Myocyte (in vitro differentiated cells): ENCODE measurements around the gene THAP4. TPM values are rescaled to one million over a fixed set of nuclear protein-coding genes. Genes with fewer than 3 reads are reported as not detected.
A peak's percentile ranks its signal among the peaks of the same experiment; 100 is the strongest.

Source experiments
- DNase-seq: peaks from one replicate; pipeline ENCODE4 v3.0.0-alpha.2; 2012; ENCODE audit warnings: low read depth
- total RNA-seq: library from RNA; depleted of rRNA; stranded (reverse); fragments of >200 nt; gene quantifications from 2 replicates; pipeline ENCODE4 v1.2.3, GENCODE V29; 2014

The THAP4 gene
- total RNA-seq, 1 donor from 2014 or later = 54.7 TPM

DNA sequence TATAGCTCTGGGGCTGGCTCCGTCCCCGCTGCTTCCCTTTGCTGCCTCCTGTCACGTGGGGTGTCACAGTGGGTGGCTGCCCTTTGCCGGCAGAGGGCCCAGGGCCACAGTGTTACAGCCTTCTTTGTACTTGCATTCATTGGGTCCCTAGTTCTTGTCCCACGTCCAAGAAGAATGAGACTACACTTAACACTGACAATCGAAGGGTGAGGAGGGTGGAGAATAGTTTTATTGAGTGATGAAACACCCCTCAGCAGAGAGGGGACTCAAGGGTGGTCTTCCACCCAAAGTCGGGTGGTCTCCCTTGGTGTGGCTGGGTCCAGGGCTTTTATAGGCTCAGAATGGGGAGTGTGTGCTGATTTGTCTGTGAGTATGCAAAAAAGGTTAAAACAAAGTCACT lies 2.4 kb upstream of the THAP4 start:
- DNase-seq = no peak

GRCh38 chr2:241638940-241639339 lies 2.0 kb upstream of the THAP4 start:
- no peak for DNase-seq

- peak; percentile 11 for DNase-seq
Measured at GRCh38 chr2:241637795-241638660, 1.1 kb upstream of the THAP4 start.

- DNase-seq = peak; percentile 46
Measured at GRCh38 chr2:241636182-241637017, 558 bp downstream of the THAP4 start.

GRCh38 chr2:241635756-241636155 lies 1.2 kb downstream of the THAP4 start:
- no peak for DNase-seq

DNA sequence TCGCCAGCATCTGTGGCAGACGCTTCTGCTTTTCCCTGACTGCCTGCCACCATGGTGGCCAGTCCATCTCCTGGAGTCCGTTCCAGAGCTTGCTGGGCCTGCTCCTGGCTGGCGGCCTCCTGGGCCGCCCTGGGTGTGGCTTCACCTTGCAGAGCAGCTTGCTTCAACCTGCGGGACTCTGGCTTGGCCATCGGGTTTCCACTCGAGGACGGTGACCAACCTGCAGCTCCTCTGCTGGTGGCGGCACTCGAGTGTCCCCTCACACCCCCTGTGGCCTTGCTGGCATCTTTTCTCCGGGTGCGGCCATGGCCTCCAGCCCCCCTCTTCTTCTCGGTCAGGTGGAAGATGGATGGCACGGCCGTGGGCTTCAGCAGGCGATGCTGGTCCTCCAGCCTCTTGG lies 3.4 kb downstream of the THAP4 start:
- no peak for DNase-seq

DNA sequence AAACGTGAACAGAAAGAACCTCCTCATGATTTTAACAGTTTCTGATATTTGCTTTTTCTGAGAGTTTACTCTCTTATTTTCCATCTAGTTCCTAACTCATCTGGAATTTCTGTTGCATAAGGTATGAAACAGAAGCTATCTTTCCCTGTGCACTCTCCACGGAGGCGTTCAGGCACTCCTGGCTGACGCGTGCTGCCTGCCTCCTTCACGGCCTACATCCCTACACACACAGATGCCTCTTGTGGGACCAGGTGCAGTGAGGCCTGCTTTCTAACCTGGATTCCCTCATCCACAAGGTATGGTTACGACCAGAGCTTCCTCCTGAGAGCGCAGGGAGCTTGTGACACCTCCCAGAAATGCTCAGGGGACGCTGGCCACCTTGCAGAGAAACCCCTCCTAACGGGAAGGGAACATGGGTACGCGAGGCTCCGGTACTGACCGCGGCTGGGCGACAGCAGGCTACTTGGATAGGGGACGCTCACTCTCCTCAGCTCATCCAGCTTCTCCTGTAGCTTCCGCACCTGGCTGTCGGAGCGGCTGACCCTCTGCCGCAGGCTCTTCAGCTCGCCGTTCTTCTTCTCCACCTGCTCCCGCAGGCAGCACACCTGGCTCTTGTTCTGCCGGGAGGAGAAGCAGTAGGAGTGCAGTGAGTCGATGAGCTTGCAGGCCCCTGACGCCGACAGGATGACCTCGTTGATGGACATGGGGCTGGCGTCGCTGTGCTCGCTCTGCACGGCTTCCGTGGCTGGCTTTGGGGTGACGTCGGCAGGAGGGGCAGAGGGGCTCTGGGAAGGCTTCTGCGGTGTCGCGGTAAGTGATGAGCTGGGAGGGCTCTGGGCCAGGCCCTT lies 4.3 kb downstream of the THAP4 start:
- DNase-seq = no peak

DNA sequence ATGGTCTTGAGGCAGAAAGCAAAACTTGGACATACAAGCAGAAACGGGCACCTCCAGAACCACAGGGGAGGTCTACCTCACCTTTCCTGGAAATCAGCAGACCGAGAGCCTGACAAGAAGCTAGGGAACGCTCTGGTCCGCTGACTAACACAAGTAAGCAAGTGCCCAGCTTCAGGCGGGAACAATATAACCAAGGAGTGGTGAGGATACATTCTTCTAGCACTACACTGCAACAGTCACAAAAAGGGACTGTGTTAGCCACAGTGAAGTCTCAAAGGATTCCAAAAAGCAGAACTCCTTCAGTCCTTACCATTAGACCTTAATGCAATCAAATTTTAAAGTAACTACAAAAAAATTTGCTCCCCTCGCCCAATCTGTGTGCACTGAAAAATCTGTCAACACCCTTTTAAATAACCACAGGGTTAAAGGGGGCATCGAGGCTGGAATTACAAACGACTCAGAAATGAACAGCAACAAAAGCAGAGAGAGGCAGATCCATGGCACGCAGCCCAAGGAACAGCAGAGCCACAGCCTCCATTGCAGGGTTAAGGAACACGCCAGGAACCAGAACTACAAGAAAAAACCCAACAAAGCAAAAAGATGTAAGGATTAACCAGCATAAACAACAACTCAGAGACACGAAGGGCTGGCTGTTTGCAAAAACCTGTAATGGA lies 7.1 kb downstream of the THAP4 start:
- DNase-seq = peak; percentile 33

DNA sequence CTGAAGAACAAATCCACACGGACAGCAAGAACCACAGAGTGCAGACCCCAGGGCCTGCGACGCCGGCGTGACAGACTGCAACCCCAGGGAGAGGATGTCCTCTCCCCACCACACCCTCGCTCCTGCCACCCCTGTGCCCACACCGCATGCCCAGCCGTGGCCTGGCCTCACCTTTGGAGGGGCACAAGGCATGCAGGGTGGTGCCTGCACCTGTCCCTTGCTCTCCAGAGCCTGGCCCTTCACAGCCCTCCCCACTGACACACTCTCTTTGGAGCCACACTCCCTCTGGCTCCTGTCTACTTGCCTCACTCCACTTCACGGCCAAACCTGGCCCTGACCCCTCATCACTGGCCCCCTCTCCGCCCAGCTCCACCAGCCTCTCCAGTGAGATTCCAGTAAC lies 9.3 kb downstream of the THAP4 start:
- peak; percentile 31 for DNase-seq

DNA sequence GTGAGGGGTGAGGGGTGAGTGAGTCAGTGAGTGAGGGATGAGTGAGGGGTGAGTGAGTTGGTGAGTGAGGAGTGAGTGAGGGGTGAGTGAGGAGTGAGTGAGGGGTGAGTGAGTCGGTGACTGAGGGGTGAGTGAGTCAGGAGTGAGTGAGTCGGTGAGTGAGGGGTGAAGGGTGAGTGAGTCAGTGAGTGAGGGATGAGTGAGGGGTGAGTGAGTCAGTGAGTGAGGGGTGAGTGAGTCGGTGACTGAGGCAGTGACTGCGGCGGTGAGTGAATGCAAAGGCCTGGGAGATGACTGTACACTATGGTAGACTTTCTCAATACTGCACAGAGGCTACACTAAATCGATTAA lies 16.6 kb downstream of the THAP4 start:
- DNase-seq = no peak

DNA sequence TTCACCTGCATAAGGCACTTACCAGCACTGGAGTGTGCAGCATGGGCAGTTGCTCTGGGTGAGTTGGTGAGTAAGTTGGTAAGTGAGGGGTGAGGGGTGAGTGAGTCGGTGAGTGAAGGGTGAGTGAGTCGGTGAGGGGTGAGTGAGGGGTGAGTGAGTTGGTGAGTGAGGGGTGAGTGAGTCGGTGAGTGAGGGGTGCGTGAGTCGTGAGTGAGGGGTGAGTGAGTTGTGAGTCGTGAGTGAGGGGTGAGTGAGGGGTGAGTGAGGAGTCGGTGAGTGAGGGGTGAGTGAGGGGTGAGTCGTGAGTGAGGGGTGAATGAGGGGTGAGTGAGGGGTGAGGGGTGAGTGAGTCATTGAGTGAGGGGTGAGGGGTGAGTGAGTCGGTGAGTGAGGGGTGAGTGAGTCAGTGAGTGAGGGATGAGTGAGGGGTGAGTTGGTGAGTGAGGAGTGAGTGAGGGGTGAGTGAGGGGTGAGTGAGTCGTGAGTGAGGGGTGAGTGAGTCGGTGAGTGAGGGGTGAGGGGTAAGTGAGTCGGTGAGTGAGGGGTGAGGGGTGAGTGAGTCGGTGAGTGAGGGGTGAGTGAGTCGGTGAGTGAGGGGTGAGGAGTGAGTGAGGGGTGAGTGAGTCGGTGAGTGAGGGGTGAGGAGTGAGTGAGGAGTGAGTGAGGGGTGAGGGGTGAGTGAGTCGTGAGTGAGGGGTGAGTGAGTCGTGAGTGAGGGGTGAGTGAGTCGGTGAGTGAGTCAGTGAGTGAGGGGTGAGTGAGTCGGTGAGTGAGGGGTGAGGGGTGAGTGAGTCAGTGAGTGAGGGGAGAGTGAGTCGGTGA lies 17.1 kb downstream of the THAP4 start:
- no peak for DNase-seq

GRCh38 chr2:241618829-241619228 lies 18.1 kb downstream of the THAP4 start:
- no peak for DNase-seq

DNA sequence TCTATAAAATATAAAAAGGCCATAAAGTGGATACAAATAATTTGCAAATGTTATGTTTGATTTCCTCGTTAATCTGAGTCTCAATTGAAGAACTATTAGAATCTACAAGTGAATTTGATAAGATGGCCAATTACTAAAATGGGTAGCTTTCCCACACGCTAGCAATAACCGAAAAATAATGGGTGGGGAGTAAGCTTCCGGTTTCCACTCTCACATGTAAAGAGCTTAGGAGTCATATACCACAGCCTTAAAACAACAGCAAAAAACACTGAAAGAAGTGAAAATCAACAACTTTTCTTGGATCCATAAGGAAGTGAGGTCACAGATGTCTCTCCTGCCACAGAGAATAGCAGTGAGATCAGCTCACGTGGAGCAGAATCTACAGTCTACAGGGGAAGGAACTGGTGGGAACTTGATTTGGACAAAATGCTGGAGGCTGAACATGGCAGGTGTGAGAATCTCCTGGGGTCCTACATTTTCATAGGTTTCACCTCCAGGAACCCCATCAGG lies 18.6 kb downstream of the THAP4 start:
- no peak for DNase-seq

GRCh38 chr2:241617431-241618154 lies 19.4 kb downstream of the THAP4 start:
- no peak for DNase-seq

GRCh38 chr2:241616168-241617125 lies 20.5 kb downstream of the THAP4 start:
- no peak for DNase-seq

GRCh38 chr2:241615522-241616052 lies 21.4 kb downstream of the THAP4 start:
- no peak for DNase-seq

DNA sequence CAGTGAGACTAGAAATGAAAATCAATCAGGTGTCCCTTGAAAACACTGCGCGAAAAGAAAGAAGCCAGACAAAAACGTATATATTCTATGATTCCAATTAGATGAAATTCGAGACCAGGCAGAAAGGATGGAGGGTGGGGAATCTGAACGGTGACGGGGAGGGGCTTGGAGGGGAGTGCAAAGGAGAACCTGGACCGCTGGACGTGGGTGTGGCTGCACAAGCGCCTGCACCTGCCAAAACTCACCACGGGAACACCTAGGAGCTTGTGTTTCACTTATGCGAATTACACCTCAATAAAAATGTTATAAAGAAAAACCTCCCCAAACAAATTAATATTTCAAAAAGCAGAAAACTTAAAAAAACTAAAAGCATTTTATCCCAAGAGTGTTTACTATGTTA lies 21.9 kb downstream of the THAP4 start:
- no peak for DNase-seq
